Neutrophil (primary cell): ENCODE results near the gene PTPN11.

Experiments used
- H3K27ac ChIP-seq: fragments of 200-600 bp; sonication (generic); 2 replicates; pipeline ENCODE4 v1.5.1; 2016; ENCODE audit warnings: mild to moderate bottlenecking, moderate library complexity
- H3K27me3 ChIP-seq: fragments of 200-600 bp; sonication (generic); 2 replicates; pipeline ENCODE4 v1.6.0; 2016; ENCODE audit warnings: mild to moderate bottlenecking
- H3K36me3 ChIP-seq: fragments of 200-600 bp; sonication (generic); 2 replicates; pipeline ENCODE4 v1.5.1; 2017
- H3K4me1 ChIP-seq, 2 experiments: fragments of 200-600 bp in 1 of 2; sonication (generic) in 1 of 2; 1 replicate in 1 of 2; 2 replicates in 1 of 2; pipeline versions ENCODE4 v1.5.1 to v1.6.1; 2013 to 2016; ENCODE audit warnings: low read depth in 1 of 2, low read length in 1 of 2, mild to moderate bottlenecking in 1 of 2, moderate library complexity in 1 of 2; ENCODE audit not compliant: control insufficient read depth in 1 of 2, insufficient read depth in 1 of 2
- H3K4me3 ChIP-seq, 2 experiments: fragments of 200-600 bp in 1 of 2; sonication (generic) in 1 of 2; 1 replicate in 1 of 2; 2 replicates in 1 of 2; pipeline ENCODE4 v1.5.1; 2013 to 2016; ENCODE audit warnings: low read depth in 1 of 2, low read length in 1 of 2, mild to moderate bottlenecking in 1 of 2, moderate library complexity in 1 of 2
- H3K9me3 ChIP-seq: fragments of 200-600 bp; sonication (generic); 2 replicates; pipeline ENCODE4 v1.5.1; 2016
- TF ChIP-seq, protein P1 (sequence below): fragments of 200-600 bp; sonication (generic); IDR thresholded peaks from 2 replicates; pipeline ENCODE4 v1.5.1; 2016; ENCODE audit warnings: antibody characterized with exemption

Gene PTPN11

DNA sequence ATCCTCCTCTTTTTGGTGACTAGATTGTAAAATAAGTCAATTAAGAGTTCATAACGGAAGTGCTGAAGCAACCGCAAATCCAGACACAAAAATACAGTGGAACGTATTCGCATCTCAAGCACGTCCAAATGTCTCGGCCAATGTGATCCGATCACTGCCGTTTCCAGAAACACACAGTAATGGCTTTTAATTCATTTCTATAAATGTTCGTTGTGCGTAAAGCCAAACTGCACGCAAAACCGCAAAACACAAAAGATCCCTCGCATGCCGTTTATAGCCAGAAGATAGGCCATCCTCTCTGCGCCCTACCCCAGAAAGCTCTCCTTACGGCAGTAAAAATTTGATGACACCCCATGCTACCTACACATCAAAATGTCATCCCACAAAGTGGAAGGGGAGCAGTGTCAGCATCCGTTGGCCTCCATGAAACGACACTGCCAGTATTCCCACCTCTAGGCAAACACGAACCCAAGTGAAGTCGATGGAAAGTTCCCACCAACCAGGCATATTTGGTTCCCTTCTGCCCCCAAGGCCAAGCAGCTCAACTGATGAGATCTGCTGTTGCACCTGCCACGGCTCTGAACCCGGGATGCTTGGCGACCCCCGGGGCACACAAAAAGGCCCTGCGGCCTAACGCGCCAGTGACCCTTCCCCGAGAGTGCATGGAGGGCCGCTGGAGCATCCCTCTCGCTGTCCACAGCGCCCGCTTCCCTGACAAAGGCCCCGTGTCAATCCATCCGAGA is 37.9 kb upstream of the PTPN11 start:
- H3K27ac ChIP-seq, result peak overlapping the region; percentile 84
- H3K36me3 ChIP-seq, result no peaks in the 10 kb centered on the region
- TF ChIP-seq, protein P1, sequence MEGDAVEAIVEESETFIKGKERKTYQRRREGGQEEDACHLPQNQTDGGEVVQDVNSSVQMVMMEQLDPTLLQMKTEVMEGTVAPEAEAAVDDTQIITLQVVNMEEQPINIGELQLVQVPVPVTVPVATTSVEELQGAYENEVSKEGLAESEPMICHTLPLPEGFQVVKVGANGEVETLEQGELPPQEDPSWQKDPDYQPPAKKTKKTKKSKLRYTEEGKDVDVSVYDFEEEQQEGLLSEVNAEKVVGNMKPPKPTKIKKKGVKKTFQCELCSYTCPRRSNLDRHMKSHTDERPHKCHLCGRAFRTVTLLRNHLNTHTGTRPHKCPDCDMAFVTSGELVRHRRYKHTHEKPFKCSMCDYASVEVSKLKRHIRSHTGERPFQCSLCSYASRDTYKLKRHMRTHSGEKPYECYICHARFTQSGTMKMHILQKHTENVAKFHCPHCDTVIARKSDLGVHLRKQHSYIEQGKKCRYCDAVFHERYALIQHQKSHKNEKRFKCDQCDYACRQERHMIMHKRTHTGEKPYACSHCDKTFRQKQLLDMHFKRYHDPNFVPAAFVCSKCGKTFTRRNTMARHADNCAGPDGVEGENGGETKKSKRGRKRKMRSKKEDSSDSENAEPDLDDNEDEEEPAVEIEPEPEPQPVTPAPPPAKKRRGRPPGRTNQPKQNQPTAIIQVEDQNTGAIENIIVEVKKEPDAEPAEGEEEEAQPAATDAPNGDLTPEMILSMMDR, result no peak
- H3K9me3 ChIP-seq, result no peaks in the 10 kb centered on the region
- peaks cover 17 to 22% of the 10 kb centered on the region in 2 experiments for H3K4me1 ChIP-seq
- no peaks in the 10 kb centered on the region for H3K27me3 ChIP-seq
- peak overlapping the region; percentile 81 to 89 for H3K4me3 ChIP-seq

DNA sequence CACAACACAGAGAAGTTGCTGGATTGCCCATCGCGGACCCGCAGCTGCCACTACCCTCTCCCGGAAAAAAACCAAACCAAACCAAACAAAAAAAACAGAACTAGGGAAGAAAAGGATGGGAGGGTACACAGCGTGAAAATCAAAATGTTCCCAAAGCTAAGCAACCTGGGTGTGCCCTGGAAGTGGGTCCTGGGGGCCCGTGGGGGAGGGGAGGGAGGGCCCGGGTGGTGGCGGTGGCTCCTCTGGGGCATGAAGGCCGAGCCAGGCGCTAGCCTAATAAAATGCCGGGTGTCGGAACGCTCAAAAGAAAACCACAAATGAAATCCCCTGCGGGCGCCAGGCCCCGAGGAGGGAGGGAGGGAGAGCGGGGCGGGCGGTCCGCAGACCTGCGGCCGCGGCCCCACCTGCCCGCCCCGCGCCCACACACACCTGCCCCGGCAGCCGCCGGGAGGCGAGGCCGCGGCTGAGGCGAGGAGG is 37.3 kb upstream of the PTPN11 start:
- H3K4me1 ChIP-seq, result peaks cover 17 to 23% of the 10 kb centered on the region in 2 experiments
- peak overlapping the region; percentile 84 for H3K27ac ChIP-seq
- TF ChIP-seq, protein P1, result no peak

DNA sequence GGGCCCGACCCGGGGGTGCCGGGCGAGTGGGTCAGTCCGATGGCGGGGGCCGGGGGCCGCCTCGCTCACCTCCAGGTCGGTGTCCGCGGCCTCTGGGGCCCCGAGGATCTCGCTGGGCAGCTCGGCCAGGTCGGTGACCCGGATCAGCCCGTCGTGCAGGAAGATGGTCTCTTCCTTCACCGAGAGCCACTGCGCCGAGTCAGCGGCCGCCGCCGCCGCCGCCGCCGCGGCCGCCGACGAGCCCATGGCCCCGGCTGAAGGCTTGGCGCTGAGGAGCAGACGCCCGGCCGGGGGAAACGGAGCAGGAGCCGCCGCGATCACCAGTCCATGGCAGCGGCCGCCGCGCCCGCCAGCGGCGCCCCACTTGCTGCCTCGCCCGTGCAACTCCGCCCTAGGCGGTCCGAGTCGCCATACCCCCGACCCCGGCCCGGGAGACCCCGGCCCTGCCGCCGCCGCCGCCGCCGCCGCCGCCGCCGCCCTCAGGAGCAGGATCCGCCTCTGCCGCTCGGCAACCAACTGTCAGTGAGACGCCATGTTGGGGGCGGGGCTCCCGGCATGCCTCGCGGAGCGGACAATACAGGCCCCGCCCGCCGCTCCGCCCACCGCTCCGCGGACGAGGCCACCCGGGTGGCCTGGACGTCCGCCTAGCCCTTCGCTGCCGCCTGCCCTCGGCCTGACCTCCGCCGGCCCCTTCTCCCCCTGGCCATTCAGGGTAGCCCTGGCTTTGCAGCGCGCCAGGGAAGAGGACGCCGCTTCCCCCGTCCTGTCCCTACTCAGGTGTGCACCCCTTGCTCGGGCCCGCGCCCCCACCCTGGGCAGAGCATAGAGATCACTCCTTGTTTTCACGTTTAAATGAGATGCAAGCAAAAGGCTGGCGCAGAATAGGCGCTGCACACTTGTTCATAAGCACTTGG is 36.6 kb upstream of the PTPN11 start, which contains the start of gene HECTD4:
TSS of gene HECTD4 (minus strand) at position 549 of the 914 bp plus-strand sequence. CDS start at position 246, 303 bp downstream.
- Histone ChIP-seq H3K27ac (peak within 1 kb of the TSS; percentile 84), H3K9me3 (no peaks in the 10 kb centered on the region), H3K36me3 (no peaks in the 10 kb centered on the region), H3K4me3 (peak within 1 kb of the TSS; percentile 81 to 89), H3K27me3 (no peaks in the 10 kb centered on the region), H3K4me1 (peaks cover 22 to 30% of the 10 kb centered on the region in 2 experiments)
- TF ChIP-seq, protein P1, result peak; percentile 16

More for the DNA sequence above, 37.3 kb upstream of the PTPN11 start:
- H3K27me3 ChIP-seq, result no peaks in the 10 kb centered on the region
- H3K9me3 ChIP-seq, result no peaks in the 10 kb centered on the region
- peak overlapping the region; percentile 81 to 89 for H3K4me3 ChIP-seq
- H3K36me3 ChIP-seq, result no peaks in the 10 kb centered on the region

DNA sequence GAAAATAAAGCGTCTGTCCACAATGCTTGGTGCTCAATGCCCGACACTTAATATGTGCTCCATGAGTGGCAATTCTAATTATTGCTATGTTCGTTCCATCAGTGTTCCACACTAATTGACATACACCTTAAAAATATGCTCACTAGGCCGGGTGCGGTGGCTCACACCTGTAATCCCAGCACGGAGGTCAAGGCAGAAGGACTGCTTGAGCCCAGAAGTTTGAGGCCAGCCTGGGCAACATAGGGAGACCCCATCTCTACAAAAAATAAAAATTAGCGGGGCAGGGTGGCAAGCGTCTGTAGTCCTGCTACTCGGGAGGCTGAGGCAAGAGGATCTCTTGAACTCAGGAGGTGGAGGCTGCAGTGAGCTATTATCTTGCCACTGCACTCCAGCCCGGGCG is 35.9 kb upstream of the PTPN11 start:
- H3K9me3 ChIP-seq, result no peaks in the 10 kb centered on the region
- H3K4me3 ChIP-seq, result peak overlapping the region; percentile 81 to 89
- no peaks in the 10 kb centered on the region for H3K36me3 ChIP-seq
- TF ChIP-seq, protein P1, result no peak
- H3K4me1 ChIP-seq, result peaks cover 27 to 34% of the 10 kb centered on the region in 2 experiments
- peaks cover 2% of the 10 kb centered on the region for H3K27me3 ChIP-seq
- H3K27ac ChIP-seq, result peak overlapping the region; percentile 84

DNA sequence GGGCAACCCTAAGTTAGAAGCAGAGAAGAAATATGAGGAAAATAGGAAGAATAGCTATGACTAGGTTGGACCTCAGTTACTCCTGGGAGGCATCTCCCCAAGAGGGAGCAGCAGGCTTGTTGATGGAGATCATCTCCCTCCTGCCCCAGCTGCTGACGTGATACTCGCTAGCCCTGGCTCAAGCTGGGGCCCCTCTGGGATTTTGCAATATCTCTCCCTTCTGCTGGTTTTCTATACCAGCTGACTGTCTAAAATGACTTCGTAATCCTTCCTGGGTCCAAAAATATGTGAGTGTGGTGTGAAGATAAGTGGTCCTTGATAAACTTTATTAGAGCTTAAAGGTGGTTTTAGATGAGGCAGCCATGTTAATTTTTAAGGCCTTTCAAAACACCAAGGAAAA is 32.0 kb upstream of the PTPN11 start:
- H3K27me3 ChIP-seq, result peaks cover 19% of the 10 kb centered on the region
- no peaks in the 10 kb centered on the region for H3K9me3 ChIP-seq
- TF ChIP-seq, protein P1, result no peak
- H3K4me1 ChIP-seq, result peaks cover 17 to 21% of the 10 kb centered on the region in 2 experiments
- H3K4me3 ChIP-seq, result no peak overlapping the region
- H3K36me3 ChIP-seq, result no peaks in the 10 kb centered on the region
- H3K27ac ChIP-seq, result no peak overlapping the region
